ENCODE results near the gene HOXD9.

Gene HOXD9

GRCh38 chr2:176126929-176127773 is 4.6 kb downstream of the HOXD9 start:
- no peak for DNase-seq

- DNase-seq = no peak
Observed at GRCh38 chr2:176127774-176128072, 5.2 kb downstream of the HOXD9 start.

GRCh38 chr2:176128172-176128981 is 5.9 kb downstream of the HOXD9 start:
- no peak for DNase-seq

- no peak for DNase-seq
Observed at GRCh38 chr2:176128982-176129796, 6.7 kb downstream of the HOXD9 start, which contains the start of gene HOXD8. HOXD8 (plus strand) TSS chr2:176129705; CDS start chr2:176130367, 662 bp downstream.

- no peak for DNase-seq
Observed at GRCh38 chr2:176129813-176130146, 7.3 kb downstream of the HOXD9 start.

DNA sequence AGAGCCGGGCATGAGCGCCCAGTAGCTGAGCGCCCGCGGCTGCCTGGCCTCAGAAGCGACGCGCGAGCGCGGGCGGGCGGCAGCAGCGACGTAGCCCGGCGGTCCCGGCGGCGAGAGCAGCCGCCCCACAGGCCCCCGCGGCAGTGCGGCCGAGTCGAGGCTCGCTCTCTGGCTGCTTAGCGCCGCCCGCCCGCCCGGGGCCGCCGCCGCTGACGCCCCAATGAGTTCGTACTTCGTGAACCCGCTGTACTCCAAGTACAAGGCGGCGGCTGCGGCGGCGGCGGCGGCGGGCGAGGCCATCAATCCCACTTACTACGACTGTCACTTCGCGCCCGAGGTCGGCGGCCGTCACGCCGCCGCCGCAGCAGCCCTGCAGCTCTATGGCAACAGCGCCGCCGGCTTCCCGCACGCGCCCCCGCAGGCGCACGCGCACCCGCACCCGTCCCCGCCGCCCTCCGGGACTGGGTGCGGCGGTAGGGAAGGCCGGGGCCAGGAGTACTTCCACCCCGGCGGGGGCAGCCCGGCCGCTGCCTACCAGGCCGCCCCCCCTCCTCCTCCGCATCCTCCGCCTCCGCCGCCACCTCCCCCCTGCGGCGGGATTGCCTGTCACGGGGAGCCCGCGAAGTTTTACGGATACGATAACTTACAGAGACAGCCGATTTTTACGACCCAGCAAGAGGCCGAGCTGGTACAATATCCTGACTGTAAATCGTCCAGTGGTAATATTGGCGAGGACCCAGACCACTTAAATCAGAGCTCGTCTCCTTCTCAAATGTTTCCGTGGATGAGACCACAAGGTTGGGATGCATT is 7.8 kb downstream of the HOXD9 start:
- no peak for DNase-seq

GRCh38 chr2:176130957-176131847 is 8.7 kb downstream of the HOXD9 start:
- no peak for DNase-seq

GRCh38 chr2:176131848-176132158 is 9.3 kb downstream of the HOXD9 start:
- DNase-seq = no peak

DNA sequence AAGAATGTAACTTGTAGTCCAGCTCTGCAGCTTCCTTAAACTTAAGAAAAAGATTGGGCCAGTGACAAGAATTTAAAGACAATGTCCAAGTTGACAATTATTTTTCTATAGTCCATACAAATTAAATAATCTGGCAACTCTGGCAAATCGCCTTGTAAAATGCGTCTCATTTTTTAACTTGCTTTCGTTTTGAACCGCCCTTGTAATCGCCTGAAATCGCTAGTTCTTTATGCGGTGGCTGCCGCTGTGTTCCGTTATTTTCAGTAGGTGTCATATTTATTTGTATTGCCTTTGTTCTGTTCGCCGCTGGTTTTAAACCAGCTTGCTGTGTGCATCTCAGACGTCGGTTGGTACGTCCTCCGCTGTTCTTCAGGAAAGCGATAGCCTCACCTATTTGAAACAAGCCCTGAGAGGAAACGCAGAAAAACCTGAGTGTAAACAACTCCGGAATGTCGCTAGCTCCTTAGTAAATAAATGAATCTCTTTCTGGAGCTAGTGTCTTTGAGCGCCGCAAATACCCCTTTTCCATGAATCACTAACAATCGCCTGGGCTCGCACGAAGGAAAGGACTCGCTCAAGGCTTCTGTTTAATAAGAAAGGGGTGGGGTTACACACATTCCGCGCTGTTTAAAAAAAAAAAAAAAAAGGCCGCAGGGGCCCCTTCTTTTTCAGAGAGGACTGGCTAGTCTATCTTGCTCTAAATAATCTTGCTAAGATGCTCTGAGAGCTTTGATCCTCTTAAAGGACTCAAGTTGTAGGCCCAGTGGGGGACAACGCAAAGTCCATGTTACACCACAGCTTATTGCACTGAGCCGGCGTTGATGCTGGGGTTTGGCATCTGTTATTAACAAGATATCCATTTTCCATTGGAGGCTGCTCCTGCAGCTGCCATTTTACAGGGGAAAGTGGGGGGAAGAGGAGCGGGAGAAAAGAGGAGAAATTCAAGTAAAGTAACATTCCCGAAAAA is 10.0 kb downstream of the HOXD9 start:
- no peak for DNase-seq

GRCh38 chr2:176133389-176133788 is 10.9 kb downstream of the HOXD9 start:
- DNase-seq = no peak

DNA sequence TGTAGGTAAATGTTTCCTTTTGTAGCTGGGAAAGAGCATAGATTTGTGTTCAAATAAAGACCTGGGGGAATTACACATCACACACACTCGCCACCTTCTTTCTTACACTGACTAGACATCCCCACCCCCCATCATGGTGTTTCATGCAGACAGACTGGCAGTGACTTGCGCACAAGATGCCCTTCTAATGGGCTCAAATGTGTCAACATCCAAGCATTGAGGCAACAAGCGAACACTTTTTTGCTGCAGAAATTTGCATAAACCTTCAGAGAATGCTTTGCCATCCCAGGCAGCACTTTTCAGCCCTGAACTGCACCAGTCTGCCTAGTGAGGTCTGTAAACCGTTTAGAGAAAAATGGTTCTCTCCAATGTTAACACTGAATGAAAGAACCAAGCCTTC is 11.5 kb downstream of the HOXD9 start:
- DNase-seq = no peak

- no peak for DNase-seq
Observed at GRCh38 chr2:176135035-176135440, 12.5 kb downstream of the HOXD9 start.

DNA sequence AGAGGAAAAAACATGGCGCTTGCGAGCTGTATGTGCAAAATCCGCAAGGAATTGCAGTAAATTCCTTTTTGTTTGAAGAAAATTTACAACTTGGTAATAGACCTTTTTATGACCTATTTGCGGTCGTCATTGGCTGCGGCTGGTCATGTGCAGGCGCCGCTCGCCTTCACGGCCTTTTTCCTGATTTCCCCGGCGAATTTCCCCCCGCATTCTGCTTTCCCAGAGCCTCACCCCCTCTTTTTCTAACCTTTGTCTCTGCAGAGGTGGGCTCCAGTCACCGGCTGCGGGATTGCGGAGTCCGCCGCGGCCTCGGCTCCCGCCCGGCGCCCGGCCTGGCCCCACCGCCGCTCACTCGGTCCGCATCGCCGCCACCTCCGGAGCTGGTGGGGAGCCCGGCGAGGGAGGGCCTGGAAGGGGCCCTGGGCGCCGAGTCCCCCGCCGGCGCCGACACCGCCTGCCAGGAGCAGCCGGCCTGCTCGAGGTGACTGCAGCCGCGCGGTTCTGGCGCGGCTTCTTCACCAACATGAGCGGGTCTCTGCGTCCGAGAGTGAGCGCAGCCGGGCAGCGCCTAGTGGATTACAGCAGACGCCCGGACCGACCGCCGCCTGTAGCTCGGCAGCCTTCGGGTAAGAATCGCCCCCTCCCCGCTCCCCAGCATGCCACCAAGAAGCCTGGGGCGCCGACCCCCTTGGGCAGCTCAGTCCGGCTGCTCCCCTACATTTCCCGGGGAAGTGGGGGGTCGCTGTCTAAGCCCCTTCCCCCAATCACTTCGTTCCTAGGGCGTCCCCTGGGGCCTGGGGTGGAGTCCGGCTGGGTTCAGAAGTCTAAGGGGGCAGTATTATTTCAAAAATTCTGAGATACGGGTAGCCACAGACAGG is 14.1 kb downstream of the HOXD9 start:
- no peak for DNase-seq

DNA sequence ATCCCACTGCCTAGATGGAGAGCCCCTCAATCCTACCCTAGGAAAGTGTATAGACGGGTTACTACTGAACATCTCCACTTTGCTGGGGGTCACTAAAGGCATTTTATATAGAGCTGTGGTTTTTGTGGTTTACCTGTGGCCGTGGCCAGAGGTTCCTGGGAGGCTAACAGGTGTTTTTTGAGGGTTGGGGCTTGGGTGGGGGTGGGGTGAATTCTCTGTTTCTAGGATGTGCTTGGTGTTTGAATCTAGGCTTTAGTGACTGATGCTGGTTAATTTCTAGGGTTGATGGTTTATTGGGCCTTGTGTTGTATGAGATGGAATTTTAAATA is 14.7 kb downstream of the HOXD9 start:
- DNase-seq = no peak

DNA sequence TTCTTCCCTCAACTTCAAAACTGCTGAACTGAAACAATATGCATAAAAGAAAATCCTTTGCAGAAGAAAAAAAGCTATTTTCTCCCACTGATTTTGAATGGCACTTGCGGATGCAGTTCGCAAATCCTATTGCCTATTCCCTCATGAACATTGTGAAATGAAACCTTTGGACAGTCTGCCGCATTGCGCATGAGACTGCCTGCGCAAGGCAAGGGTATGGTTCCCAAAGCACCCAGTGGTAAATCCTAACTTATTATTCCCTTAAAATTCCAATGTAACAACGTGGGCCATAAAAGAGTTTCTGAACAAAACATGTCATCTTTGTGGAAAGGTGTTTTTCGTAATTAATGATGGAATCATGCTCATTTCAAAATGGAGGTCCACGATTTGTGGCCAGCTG is 15.4 kb downstream of the HOXD9 start:
- DNase-seq = no peak

- no peak for DNase-seq
Observed at GRCh38 chr2:176138526-176138922, 16.0 kb downstream of the HOXD9 start.

DNA sequence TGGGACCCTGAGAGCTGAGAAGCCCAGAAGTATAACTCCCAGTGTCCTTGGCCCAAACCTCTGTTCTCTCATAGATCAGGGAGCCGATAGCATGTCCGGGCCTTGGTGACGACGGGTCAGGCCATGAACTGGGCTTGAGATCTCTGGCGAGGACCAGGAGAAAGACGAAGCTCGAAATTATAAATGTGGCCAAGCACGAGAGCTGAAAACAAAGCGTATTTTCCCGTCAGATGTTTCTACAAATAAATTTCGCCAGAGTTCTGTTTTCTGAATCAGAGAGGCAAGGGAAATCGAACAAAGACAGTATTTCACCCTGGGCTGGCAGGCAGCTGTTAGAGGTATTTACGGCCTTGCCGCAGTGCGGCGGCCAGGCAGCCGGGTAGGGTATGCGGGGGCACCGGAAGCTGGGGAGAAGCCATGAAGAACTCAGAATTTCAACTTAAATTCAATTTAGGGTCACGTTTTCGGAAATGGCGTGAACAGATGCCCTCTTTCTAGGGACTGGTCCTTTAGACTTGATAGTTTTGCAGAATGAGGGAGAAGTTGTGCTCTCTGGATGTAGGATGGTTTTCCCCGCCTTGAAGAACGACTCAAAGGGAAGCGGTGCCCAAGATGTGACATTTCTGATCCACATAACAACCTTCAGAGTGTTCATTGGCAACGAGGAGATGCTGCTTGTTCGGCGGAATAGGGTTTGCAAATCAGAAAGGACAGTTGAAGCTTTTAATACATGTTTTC is 16.6 kb downstream of the HOXD9 start:
- DNase-seq = no peak

GRCh38 chr2:176139661-176140512 is 17.4 kb downstream of the HOXD9 start:
- no peak for DNase-seq
